HG02623 (cell line): Measurements from ENCODE around the gene CRTC2.
A peak's percentile ranks its signal among the peaks of the same experiment; 100 is the strongest.

ENCODE experiments used
- ATAC-seq: cut with Tn5 transposase; IDR thresholded peaks from one replicate; pipeline ENCODE4 v1.9.1; 2021; ENCODE audit warnings: moderate library complexity; ENCODE audit not compliant: unreplicated experiment

Gene CRTC2

GRCh38 chr1:153946622-153947241 lies 11.7 kb downstream of the CRTC2 start, which contains the start of gene DENND4B:
Gene DENND4B, minus strand, starts transcription at chr1:153946718. Its CDS starts 2,344 bp downstream, at chr1:153944374.
- ATAC-seq = peak; percentile 58

GRCh38 chr1:153945795-153946621 lies 12.4 kb downstream of the CRTC2 start:
- ATAC-seq = peak; percentile 65

DNA sequence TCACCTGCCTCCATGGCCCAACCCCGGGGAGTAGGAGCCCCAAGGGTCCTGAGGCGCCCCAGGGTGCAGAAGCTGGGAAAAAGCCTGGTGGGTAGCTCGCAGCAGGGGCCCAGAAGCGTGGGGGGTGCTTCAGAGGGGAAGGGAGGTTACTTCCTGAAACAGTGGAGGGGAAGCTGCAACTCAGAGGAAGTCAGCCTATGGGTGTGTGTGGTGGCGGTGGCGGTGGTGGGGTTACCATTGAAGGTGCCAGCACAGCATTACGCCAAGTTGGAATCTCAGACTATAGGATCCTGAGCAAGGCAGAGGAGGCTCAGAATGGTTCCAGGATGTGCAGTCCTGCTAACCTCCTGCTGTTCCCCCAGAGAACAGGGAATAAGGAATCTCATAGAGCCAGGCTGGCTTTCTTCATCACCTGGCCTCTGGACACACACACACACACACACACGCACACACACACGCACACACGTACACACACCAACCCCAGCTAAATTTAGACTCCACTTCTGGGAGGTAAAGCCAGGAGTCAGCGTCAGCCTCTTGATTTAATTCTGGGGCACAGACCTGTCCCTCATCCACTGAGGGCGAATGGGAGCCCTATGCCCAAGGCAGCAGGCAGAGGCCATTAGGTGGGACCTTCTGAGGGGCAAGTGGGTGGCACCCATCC lies 13.1 kb downstream of the CRTC2 start:
- no peak for ATAC-seq

DNA sequence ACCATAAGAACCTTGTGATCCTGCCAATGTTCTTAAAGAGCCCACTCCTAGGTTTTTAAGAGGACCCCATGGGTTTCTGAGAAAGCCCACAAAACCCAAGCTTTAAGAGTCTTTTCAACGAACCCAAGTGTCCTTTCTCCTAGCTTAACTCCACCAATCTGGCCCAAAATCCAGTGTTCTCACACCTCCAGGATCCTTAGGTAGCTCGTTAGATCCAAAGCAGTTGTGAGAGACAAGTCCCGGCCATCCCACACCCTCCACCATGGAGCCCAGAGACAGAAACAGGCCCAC lies 13.6 kb downstream of the CRTC2 start:
- ATAC-seq = no peak

DNA sequence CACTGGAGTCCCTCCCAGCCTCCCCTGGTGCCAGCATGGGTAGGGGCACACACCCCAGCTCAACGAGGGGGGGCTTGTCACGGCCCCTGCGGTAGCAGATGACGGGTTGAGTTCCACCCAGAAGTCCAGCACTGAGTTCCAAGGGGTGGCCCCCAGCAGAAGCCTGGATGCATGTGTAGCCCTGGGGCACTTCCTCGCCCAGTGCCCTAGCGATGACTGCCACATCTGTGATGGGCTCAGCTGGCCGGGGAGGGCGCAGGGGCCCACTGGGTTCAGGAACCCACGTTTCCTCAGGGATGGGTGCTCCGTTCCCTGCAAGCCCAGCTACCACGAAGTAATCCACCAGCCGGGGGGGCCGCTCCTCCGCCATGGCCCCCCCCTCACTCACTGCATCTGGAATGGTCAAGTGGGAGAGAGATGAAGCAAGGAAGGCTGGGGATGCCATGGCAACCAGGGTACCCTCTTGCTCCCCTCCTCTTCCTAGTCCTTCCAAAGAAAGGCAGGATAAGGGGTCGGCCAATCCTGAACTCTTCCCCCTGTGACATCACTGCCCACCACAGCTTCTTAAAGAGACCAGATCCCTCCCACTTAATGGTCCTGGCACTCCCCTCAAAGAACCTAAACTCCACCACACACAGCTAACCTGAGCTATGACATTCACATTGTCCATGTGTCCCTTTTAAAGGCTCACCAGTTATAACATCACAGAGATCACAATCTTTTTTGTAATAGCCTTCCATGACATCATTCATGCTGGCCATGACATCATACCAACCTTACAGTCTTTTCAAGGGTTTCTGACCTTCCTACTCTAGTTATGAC lies 14.2 kb downstream of the CRTC2 start:
- ATAC-seq = no peak

GRCh38 chr1:153942766-153943549 lies 15.5 kb downstream of the CRTC2 start:
- ATAC-seq = no peak

DNA sequence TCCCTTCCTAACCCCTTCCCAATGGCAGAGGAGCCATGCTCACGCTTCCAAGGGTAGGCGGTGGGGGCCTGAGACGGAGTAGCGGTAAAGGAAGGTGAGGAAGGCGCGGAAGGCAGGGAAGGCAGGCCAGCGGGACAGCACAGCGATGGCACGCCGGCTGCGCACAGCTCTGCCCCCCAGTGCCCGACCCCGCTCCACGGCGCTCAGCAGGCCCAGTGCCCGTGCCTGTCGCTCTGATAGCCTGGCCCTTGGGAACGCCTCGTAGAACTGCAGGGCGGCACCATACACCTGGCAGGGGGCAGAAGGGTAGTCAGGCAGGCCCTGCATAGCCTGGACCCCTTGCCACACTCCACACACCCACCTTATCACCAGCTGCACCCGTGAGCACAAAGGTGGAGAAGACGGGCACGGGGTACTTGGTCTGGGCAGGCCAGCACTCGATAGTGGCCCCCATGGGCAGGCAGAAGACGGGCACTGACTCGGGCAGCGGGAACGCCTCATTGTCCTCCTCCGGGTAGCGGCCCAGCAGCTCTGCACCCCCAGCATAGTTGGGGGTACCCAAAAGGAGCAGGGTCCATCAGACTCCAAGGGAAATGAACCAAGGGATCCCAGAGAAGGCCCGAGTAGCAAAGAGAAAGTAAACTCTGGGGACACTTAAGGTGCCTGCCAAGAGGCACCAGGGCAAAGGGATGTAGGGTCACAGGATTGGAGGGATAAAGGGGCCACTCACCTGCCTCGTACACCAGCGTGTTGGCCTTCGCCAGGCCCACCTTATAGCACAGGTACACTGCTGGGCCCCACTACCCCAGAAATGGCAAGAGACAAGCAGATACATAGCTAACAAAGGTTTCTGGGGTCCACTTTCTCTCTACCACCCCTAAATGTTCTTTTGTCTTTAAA lies 16.3 kb downstream of the CRTC2 start:
- ATAC-seq = no peak

GRCh38 chr1:153940756-153941155 lies 17.7 kb downstream of the CRTC2 start:
- ATAC-seq = no peak

GRCh38 chr1:153939476-153939875 lies 18.9 kb downstream of the CRTC2 start:
- ATAC-seq = no peak

DNA sequence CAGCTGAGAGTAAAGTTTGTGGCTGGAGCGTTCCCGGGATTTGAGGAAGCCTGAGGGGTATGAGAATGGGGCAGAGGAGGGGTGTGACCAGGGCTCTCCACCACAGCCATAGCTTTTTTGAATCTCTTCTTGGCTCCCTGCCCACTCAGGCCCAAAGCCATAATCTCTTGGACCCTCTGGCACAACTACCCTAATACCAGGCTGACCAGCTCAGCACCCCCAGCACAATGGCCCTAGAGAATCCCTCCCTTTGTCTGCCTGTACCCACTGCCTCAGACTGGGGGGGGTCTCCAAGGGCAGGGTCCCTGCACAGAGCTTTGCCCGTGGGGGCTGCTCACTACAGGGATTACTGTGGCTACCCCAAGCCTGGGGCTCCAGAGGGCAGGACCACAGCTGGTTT lies 19.4 kb downstream of the CRTC2 start:
- no peak for ATAC-seq

- ATAC-seq = no peak
Observed at GRCh38 chr1:153937331-153937730, 21.1 kb downstream of the CRTC2 start.

GRCh38 chr1:153936011-153936802 lies 22.2 kb downstream of the CRTC2 start:
- no peak for ATAC-seq

- no peak for ATAC-seq
Observed at GRCh38 chr1:153934746-153935145, 23.7 kb downstream of the CRTC2 start.

DNA sequence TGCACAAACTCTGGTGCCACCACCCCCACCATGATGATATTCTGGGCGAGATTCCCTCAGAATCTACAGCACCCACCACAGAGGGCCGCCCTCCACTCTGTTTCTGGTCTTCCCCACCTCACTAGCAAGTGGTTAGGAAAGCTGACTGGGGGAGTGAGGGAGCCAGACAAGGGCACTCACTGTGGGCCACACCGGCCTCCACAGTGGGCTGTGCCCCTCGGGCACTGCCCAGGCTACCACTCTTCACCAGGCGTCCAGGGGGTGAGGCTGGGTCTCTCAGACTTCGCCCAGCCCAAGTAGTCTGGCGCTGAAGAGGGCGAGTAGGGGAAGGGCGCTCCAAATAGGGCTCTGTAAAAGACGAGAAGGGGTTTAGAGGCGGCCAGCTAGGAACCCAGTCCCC lies 24.5 kb downstream of the CRTC2 start:
- no peak for ATAC-seq

- no peak for ATAC-seq
Observed at GRCh38 chr1:153933430-153933829, 25.0 kb downstream of the CRTC2 start.

DNA sequence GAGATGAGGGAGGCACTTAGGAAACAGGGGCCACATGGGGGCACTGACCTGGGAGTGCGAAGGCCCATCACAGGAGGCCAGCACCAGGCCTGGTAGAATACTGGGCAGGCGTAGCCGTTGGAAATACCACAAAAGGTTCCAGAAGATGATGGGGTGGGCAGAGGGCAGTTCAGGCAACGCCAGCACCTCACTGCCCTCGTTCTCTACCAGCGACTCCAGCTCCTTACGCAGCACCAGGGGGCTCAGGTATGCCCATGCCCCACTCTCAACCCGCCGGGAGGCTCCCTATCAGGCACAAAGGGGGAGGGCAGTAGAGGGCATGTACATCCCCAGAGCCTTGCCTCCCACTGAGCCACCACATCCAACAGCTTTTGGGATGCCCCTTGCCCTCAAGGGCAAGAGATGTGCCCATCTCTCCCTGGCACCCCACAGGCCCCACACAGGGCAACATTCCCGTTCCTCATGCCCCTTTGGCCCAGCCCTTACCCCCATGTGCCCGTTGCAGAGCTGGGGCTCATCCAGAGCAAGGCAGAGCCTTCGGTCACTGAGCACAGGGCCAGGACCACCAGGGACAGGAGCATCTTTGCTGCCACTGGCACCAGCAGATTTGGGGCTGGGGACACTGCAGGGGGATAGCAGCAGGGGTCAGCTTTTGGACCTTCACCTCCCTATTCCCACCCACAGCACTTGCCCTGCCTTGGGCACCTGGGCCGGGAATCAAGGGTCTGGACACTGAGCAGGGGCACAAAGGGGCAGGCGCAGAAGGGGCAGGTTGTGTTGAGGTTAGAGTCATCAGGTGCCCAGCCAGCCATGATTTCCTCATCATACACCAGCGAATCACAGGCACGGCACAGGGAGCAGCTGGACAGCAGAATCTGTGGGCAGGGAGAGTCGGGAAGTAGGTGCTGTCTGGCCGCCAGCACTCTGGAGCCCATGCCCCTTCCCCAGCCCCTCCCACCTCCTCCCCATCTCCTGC lies 26.0 kb downstream of the CRTC2 start:
- ATAC-seq = no peak
